D341Med (cell line): ENCODE data around the gene TMEM164.

ENCODE experiments used
- DNase-seq: peaks from one replicate; pipeline ENCODE4 v3.0.0; 2012; ENCODE audit warnings: low spot score

TMEM164 gene

GRCh38 chrX:110003167-110004156, 548 bp downstream of the TMEM164 start:
- peak; percentile 34 for DNase-seq

DNA sequence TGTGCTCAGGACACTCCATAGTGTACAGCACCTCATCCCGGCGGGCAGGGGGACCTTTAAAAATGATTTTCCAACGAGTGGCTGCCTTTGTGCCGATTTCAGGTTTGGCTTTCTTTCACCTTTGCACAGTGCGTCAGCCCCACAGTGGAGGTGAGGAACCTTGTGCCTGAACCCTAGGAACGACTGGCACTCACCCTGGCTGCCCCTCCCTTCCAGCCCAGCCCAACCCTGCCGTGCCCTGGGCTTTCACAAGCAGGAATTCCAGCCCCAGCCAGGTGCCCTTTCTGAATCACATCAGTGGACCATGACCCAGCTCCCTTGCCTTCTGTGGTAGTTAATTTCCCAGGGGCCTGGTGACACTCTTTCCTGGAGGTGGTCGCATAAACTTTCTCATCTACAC, 1.3 kb downstream of the TMEM164 start:
- no peak for DNase-seq

DNA sequence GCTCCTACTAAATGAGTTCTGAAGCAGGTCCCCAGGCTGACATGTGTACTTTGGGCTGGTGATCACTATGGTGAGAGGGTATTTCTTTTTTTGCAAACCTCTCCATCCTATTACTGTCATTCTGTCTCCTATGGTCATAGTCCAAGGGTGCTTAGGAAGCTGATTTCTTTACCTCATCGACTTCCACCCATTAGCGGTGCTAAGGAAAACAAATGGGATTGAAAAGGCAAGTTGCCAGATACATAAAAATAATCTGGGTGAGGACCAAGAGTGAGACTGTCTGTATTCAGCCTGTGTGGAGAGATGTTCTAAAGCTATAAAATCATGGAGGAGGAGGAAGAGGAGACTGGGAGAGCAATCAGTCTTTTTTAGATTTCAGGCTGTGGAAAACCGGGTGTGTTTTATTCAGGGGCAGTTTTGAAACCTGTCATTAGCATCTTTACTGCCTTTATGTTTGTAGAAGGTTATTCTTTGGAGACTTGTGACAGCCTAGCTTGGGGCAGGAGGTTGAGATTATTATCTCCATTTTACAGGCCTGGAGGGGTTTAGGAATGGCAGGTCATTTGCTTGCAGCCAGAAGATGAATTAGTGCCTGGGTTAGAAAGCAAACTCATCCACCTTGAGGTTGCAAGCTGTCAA, 1.9 kb downstream of the TMEM164 start:
- DNase-seq: no peak

- no peak for DNase-seq
These were observed 3.2 kb downstream of the TMEM164 start for GRCh38 chrX:110006161-110006560.

DNA sequence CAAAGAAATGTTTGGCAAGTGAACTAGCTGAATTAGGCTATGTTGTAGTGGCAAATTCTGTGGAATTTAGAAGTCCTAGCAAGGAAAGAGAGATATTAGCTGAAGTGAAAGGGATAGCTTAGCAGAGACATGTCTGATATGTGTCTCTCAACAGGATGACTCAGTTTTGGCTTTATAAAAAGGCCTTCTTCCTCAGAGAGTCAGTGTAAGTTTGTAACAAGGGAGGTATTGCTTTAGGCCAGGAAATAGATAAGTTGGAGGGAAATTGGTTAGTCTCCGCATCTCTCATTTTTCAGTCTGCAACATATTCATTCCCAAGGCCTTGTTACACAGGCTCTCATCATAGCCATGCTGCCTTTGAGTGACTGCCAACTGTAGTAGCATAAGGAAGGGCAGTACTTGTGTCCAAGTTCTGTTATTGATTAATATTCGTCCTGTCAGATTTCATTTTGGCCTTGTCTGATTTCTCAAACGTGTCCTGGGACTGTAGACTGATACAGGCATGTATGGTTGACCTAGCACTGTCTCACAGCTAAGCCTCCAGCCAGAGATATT, 4.0 kb downstream of the TMEM164 start:
- no peak for DNase-seq

- peak; percentile 38 for DNase-seq
These were observed 5.2 kb downstream of the TMEM164 start for GRCh38 chrX:110008011-110008635.

GRCh38 chrX:110012818-110013485, 10.0 kb downstream of the TMEM164 start:
- no peak for DNase-seq

DNA sequence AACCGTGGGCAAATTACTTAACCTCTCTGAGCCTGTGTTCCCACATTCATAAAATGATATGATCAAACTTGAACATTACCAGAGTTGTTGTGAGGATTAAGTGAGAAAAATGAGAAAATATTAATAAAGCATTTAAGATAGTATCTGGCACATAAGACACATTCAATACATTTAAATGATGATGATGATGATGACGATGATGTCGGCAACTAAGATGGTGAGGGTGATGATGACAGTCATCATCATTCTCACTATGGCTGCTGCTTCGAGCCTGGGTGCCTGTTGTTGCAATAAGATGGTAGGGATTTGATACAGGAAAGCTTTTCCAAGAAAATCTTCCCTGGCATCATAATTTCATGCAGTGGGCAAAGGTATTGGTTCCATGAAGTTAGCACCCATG, 11.1 kb downstream of the TMEM164 start:
- DNase-seq: no peak

GRCh38 chrX:110015032-110015431, 12.1 kb downstream of the TMEM164 start:
- DNase-seq: no peak

GRCh38 chrX:110015915-110016314, 13.0 kb downstream of the TMEM164 start:
- DNase-seq: no peak

GRCh38 chrX:110020536-110020935, 17.6 kb downstream of the TMEM164 start:
- no peak for DNase-seq

DNA sequence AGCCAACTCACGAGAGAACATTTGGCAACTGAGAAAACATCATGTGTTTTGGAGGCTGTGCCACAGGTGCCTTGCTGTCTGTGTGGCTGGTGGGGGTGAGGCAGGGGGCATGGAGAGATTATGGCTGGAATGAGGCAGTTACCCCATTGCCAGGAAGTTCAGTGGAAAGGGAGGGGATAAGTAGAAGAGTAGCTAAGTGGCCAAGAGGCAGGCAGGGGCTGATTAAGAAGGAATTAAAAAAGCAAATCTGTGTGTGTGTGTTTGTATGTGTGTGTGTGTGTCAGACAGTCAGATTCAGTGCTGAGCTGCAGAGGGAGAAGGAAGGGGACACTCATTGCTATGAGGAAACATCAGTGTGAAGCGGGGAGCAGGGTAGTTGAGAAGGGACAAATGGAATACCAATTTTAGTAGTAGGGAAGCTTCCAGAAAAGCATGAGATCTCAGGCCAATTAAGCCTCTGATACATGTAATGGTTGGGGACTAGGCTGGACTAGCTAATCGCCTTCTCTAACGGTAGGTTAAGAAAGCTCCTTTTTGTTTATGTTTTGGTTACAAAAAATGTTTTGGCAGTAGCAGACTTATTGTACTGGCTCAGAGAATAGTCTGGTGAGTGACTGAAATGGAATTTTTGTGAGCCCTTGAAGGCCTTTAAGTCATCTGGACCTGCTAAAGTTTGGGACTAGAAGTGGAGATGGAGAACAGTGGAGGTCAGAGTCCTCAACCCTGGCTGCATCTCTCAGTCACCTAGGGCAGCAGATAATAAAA, 18.5 kb downstream of the TMEM164 start:
- peak; percentile 80 for DNase-seq

DNA sequence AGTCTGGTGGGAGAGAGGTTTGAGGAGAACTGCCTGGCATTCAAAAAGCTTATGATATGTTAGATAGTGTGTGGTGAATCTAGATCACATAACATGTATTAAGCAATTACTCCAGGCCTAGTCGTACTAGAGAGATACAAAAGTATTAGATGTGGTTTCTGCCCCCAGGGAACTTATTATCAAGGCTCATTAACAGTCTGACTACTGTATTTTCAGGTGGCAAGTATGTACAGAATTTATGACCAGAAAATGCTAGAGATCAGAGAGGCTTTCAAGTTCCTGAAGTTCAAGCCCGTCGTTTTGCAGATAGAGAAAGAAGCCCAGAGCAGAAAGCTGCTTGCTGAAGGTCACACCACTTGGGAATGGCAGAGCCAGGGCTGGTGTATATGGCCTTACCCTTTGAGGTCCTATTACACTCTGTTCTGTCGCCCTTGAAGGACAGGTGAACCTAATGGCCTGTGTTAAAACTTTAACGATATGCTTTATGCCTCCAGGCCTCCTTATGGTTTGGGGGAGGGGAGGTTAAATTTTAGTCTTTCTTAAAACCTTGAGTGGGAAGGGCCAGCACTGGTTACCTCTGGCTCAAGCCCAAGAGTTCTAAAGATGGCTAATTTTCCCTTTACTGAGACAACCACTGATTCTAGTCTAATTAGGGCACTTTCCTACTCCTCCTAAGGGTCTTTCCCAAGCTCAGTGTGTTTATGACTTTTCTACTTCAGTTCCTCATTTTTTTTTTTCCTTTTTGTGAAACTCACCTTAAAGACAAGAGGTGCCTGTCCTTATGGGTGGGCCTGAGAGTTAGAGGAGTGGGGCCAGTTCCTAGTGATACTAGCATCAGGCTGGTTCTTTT, 19.9 kb downstream of the TMEM164 start:
- no peak for DNase-seq

- DNase-seq: no peak
These were observed 22.5 kb downstream of the TMEM164 start for GRCh38 chrX:110025395-110025794.

- DNase-seq: no peak
These were observed 23.4 kb downstream of the TMEM164 start for GRCh38 chrX:110026099-110026844.

- DNase-seq: no peak
These were observed 29.7 kb downstream of the TMEM164 start for GRCh38 chrX:110032534-110033147.

GRCh38 chrX:110034036-110034435, 31.1 kb downstream of the TMEM164 start:
- DNase-seq: no peak

GRCh38 chrX:110036162-110037033, 33.5 kb downstream of the TMEM164 start:
- DNase-seq: no peak
